Stimulated activated CD8-positive, alpha-beta memory T cell treated with anti-CD3 and anti-CD28 coated beads, Interleukin-12 subunit alpha, Interleukin-12 subunit beta, amount 100 ng/mL, for 24 hours (primary cell): ENCODE measurements around the gene TMEM52B.

Experiments used
- DNase-seq: peaks from one replicate; pipeline ENCODE4 v3.0.0-alpha.2; 2020; ENCODE audit errors: extremely low read depth

The TMEM52B gene

GRCh38 chr12:10178821-10179220, at the start of gene TMEM52B:
TSS of gene TMEM52B (plus strand) at chr12:10179032. CDS start at chr12:10179575, 543 bp downstream.
- DNase-seq, result no peak

- DNase-seq, result no peak
Observed at GRCh38 chr12:10130042-10130441, 48.8 kb upstream of the TMEM52B start, which contains the start of gene CLEC7A. TSS of gene CLEC7A (minus strand) at chr12:10130199. CDS start at chr12:10130082, 117 bp downstream.

GRCh38 chr12:10131111-10131690, 47.6 kb upstream of the TMEM52B start:
- DNase-seq, result no peak

- DNase-seq, result no peak
Observed at GRCh38 chr12:10132850-10133370, 45.9 kb upstream of the TMEM52B start.

- no peak for DNase-seq
Observed at GRCh38 chr12:10135126-10135525, 43.7 kb upstream of the TMEM52B start.

GRCh38 chr12:10136637-10137205, 42.1 kb upstream of the TMEM52B start:
- no peak for DNase-seq

- DNase-seq, result no peak
Observed at GRCh38 chr12:10140001-10140400, 38.8 kb upstream of the TMEM52B start.

- DNase-seq, result no peak
Observed at GRCh38 chr12:10142976-10143589, 35.7 kb upstream of the TMEM52B start.

GRCh38 chr12:10147714-10148403, 31.0 kb upstream of the TMEM52B start:
- no peak for DNase-seq

GRCh38 chr12:10151621-10152020, 27.2 kb upstream of the TMEM52B start:
- no peak for DNase-seq

- no peak for DNase-seq
Observed at GRCh38 chr12:10153271-10154144, 25.3 kb upstream of the TMEM52B start.

GRCh38 chr12:10154145-10154496, 24.7 kb upstream of the TMEM52B start:
- no peak for DNase-seq

GRCh38 chr12:10155966-10156365, 22.9 kb upstream of the TMEM52B start:
- DNase-seq, result no peak

GRCh38 chr12:10158406-10158805, 20.4 kb upstream of the TMEM52B start:
- DNase-seq, result no peak

GRCh38 chr12:10159280-10159679, 19.6 kb upstream of the TMEM52B start:
- DNase-seq, result no peak

GRCh38 chr12:10160617-10161385, 18.0 kb upstream of the TMEM52B start:
- DNase-seq, result no peak

GRCh38 chr12:10163084-10163483, 15.7 kb upstream of the TMEM52B start:
- no peak for DNase-seq

GRCh38 chr12:10165421-10165820, 13.4 kb upstream of the TMEM52B start:
- no peak for DNase-seq

- DNase-seq, result no peak
Observed at GRCh38 chr12:10167599-10167998, 11.2 kb upstream of the TMEM52B start.

- DNase-seq, result no peak
Observed at GRCh38 chr12:10169104-10169503, 9.7 kb upstream of the TMEM52B start.

GRCh38 chr12:10170216-10170615, 8.6 kb upstream of the TMEM52B start:
- DNase-seq, result no peak
